GM19455 (cell line): ENCODE data around the gene MAPKBP1.
"Not testable (repeated sequence)": the region's sequence is repeated elsewhere in the genome, so short reads cannot be mapped to it uniquely, and the experiment has no call there.

ENCODE experiments used
- ATAC-seq: cut with Tn5 transposase; IDR thresholded peaks from one replicate; pipeline ENCODE4 v1.9.1; 2021; ENCODE audit not compliant: unreplicated experiment

Gene MAPKBP1, protein sequence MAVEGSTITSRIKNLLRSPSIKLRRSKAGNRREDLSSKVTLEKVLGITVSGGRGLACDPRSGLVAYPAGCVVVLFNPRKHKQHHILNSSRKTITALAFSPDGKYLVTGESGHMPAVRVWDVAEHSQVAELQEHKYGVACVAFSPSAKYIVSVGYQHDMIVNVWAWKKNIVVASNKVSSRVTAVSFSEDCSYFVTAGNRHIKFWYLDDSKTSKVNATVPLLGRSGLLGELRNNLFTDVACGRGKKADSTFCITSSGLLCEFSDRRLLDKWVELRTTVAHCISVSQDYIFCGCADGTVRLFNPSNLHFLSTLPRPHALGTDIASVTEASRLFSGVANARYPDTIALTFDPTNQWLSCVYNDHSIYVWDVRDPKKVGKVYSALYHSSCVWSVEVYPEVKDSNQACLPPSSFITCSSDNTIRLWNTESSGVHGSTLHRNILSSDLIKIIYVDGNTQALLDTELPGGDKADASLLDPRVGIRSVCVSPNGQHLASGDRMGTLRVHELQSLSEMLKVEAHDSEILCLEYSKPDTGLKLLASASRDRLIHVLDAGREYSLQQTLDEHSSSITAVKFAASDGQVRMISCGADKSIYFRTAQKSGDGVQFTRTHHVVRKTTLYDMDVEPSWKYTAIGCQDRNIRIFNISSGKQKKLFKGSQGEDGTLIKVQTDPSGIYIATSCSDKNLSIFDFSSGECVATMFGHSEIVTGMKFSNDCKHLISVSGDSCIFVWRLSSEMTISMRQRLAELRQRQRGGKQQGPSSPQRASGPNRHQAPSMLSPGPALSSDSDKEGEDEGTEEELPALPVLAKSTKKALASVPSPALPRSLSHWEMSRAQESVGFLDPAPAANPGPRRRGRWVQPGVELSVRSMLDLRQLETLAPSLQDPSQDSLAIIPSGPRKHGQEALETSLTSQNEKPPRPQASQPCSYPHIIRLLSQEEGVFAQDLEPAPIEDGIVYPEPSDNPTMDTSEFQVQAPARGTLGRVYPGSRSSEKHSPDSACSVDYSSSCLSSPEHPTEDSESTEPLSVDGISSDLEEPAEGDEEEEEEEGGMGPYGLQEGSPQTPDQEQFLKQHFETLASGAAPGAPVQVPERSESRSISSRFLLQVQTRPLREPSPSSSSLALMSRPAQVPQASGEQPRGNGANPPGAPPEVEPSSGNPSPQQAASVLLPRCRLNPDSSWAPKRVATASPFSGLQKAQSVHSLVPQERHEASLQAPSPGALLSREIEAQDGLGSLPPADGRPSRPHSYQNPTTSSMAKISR (N-terminal part only)

DNA sequence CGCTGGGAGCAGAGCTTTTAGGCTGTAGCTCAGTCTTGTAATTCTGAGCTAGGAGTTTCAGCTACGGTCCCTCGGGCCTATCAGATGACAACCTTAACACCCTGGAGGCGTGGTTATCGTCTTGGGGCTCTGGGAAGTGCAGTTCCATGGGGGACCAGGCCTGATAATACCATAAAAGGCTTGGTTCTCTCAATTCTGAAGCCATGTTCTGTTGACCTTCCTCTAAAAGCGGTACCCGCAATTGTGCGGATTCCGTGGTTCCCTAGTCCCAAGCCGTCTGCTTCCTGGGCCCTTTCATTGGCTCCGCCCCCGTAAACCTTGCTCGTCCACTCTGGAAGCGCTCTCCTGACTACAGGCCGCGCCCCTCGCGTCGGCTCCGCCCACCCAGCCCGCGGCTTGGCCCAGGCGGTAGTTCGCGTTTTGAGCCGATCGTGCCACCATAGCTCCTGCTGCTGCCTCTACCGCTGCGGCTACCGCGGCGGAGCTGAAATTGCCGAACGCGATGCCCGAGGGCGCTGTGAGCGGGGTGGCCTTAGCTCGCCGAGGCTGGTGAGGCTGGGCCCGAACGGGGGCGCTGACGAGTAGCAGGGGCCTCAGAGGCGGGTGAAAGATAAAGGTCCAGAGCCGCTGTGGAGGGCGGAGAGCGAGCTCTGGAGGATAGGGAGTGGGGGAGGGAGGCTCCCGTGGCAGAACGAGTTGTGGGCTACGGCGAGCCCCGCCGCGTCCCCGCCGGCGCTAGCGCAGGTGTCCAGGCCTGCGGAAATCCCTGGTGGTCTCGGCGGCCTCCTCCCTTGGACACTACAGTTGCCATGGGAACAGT is at the start of gene MAPKBP1:
Gene MAPKBP1 (plus strand): TSS at position 423 of the 820 bp plus-strand sequence. CDS start 792 bp downstream, outside the sequence.
- ATAC-seq: peak; percentile 78

DNA sequence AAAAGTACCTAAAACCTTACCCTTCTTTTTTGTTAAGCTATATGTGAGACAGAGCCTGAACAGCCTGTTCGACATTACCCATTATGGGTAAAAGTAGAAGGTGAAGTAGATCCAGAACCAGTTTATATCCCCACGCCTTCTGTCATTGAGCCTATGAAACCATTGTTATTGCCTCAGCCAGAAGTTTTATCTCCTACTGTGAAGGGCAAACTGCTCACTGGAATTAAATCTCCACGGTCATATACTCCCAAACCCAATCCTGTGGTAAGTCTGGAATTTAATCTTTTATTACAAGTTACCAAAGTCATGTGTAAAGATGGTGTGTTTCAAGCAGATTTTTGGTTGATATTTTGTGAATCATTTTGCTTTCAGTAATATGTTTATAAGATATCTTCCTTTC is 47.1 kb upstream of the MAPKBP1 start:
- ATAC-seq: no peak

- ATAC-seq: not testable (repeated sequence)
These were observed 46.2 kb upstream of the MAPKBP1 start for GRCh38 chr15:41728061-41728460.

DNA sequence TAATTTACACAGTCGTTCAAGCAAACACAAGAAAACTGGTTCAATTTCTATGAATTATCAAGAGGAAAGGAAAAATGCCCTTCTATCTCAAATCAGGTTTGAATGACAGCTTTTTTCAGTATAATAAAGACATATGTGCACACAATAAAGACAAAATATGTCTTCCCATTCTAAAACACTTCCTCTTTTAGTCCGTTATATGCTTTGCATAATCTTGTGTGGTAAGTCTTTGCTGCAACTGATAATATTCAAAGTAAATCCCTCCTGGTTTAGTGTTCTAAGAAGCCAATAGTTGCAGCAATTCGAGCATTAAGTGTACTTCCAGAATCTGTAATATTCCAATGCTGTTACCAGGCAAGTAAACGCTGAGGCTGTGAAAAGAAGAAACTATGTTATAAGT is 43.7 kb upstream of the MAPKBP1 start:
- no peak for ATAC-seq

GRCh38 chr15:41732483-41732882 is 41.8 kb upstream of the MAPKBP1 start:
- no peak for ATAC-seq

GRCh38 chr15:41734079-41734478 is 40.2 kb upstream of the MAPKBP1 start:
- no peak for ATAC-seq

- ATAC-seq: no peak
These were observed 39.2 kb upstream of the MAPKBP1 start for GRCh38 chr15:41735046-41735445.

- ATAC-seq: not testable (repeated sequence)
These were observed 38.8 kb upstream of the MAPKBP1 start for GRCh38 chr15:41735492-41735891.

GRCh38 chr15:41746802-41747201 is 27.5 kb upstream of the MAPKBP1 start:
- ATAC-seq: no peak

DNA sequence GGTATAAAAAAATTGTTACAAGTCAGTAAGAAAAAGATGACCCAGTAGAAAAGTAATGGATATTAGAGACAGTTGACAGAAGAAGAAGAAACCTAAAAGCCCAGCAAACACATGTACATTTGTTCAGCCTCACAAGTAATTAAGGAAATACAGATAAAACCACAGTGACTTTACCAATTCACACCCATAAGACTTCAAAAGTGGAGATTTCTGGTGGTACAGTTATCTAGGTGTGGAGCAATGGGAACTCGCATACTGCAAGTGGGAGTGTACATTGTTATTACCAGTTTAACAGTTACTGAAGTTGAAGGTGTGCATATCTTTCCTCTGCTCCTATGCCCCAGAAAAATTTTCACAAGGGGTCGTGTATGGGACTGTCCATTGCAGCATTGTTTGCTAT is 18.1 kb upstream of the MAPKBP1 start:
- no peak for ATAC-seq

- ATAC-seq: no peak
These were observed 1.5 kb upstream of the MAPKBP1 start for GRCh38 chr15:41772720-41773331.

- ATAC-seq: no peak
These were observed 954 bp upstream of the MAPKBP1 start for GRCh38 chr15:41773332-41773728.

DNA sequence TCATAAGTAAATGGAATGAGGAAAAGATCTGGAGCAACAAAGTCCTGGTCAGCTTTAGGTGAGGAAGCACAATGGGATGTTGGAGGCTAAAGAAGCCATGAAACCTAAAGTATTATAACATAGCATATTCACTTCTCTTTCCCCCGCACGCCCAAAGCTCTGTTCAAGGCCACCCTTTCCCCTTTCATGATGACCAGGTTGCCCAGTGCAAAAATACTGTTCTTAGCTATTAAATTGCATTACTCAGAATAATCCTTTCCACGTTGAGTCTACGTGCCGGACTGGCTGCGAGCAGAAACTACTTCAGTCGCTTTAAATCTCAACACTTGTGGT is 589 bp upstream of the MAPKBP1 start:
- ATAC-seq: no peak

- no peak for ATAC-seq
These were observed 666 bp downstream of the MAPKBP1 start for GRCh38 chr15:41774882-41775417.

DNA sequence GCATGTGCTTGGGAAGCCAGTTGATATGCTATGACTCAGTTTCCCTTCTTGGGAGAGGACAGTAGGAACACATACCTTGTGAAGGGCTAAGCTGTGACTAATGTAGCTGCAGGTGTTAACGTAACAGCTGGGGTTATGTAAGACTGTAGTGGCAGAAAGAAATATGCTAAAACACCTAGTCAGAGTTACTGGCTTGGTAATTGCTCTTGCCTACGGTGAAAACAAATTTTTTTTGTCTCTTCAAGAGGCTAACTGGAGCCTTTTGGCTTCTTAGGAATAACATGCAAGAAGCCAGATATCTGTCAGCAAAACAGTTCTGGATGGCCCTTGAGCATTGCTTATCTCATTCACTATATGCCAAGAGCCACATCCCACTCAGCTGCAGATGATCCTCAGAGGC is 1.4 kb downstream of the MAPKBP1 start:
- no peak for ATAC-seq

DNA sequence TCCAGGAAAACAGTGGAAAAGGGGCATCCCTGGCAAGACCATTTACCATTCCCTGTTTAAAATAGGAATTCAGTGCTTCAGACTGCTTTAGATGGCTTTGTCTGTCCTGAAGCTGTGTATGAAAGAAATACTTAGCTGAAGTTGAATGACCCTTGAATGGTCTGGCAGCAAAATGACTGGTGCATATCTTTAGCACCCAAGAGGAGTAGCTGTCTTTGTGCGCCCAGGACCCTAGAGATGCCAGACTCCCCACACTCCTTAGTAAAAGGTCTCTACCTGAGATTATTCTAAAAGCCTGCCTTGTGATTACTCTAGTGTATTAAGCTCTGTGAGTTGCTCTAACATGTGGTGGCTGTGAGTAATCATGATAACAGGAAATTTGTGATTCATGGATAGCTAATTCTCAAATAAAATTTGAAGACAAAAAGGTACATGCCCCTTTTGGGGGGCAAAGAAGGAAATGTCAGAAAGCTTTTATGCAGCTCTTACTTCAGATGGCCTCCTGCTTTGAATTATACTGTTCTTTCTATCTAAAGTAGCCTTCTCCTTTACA is 3.2 kb downstream of the MAPKBP1 start:
- ATAC-seq: no peak

DNA sequence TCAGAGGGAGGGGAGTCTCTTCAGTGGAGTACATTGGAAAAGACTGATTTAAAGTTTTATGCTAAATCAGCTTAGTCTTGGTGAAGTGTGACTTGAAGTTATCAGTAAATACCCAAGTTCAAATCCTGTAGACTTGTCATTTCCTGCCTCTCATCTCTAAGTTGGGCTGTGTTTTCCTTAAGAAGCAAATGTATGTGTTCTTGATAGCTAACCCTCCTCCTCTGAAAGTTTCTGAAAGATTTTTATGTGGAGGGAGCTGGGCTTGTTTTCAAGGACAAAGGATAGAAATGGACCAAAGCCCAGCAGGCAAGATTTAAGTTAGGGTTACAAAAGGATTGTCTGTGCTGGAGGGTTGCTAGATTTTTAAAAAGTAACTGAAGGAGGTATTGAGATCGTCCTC is 4.2 kb downstream of the MAPKBP1 start:
- no peak for ATAC-seq

GRCh38 chr15:41779662-41780157 is 5.4 kb downstream of the MAPKBP1 start:
- ATAC-seq: no peak

DNA sequence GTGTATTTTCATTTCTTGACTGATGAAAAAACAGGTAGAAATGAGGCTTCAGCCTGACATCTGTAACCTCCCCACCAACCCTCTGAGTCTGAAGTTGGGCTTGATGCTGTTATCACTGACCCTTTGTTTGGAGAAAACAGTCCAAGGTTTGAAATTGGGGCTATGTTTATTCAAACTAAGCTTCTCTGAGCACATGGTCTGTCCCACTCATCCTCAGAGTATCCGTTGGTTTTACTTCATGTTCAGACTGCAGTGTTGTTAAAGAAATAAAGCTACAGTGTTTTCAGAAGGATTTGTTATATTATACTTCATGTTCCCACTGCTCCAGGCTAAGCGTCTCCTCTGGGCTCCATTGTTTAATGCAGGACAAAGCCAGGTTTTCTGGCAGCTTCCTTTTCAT is 6.0 kb downstream of the MAPKBP1 start:
- no peak for ATAC-seq
